B cell (primary cell): ENCODE data around the gene NUMA1.

ENCODE experiments used
- EZH2 ChIP-seq: IDR thresholded peaks from 2 replicates; pipeline ENCODE4 v1.6.1; 2012; ENCODE audit warnings: borderline replicate concordance, low read depth, mild to moderate bottlenecking, moderate library complexity, low read length; ENCODE audit not compliant: insufficient read depth, poor library complexity, severe bottlenecking
- TF ChIP-seq, protein P1 (sequence below): fragments of 200-600 bp; IDR thresholded peaks from one replicate; pipeline ENCODE4 v1.8.0; 2022; ENCODE audit warnings: antibody characterized with exemption, mild to moderate bottlenecking

DNA sequence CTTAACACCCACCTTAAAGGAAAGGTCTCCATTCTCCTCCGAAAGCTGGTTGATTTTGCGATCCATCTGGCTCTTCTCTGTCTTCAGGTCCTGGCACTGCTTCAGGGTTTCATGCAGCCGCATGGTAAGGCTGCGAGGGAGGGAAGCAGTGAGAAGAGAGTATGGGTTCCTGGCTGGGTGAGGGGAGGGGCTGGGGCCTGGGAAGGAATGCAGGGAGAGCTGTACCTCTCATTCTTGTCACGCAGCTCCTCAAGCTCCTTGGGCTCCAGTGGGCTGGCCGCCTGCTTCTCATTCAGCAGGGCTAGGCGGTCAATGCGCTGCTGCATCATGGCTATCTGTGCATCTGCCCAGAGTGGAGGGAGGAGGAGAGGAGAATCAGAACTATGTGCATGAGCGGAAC is 62.2 kb downstream of the NUMA1 start:
- TF ChIP-seq, protein P1, sequence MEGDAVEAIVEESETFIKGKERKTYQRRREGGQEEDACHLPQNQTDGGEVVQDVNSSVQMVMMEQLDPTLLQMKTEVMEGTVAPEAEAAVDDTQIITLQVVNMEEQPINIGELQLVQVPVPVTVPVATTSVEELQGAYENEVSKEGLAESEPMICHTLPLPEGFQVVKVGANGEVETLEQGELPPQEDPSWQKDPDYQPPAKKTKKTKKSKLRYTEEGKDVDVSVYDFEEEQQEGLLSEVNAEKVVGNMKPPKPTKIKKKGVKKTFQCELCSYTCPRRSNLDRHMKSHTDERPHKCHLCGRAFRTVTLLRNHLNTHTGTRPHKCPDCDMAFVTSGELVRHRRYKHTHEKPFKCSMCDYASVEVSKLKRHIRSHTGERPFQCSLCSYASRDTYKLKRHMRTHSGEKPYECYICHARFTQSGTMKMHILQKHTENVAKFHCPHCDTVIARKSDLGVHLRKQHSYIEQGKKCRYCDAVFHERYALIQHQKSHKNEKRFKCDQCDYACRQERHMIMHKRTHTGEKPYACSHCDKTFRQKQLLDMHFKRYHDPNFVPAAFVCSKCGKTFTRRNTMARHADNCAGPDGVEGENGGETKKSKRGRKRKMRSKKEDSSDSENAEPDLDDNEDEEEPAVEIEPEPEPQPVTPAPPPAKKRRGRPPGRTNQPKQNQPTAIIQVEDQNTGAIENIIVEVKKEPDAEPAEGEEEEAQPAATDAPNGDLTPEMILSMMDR: no peak
- TF ChIP-seq EZH2: no peak
